ENCODE results near the gene INSR. TPM values are rescaled to one million over a fixed set of nuclear protein-coding genes. Genes with fewer than 3 reads are reported as not detected.

Gene INSR
- total and polyA plus RNA-seq, 10 of the 15 experiments (the other 5 are each of a cell fraction or from before 2014, with no cell fraction given), result 4.2 to 34.9 (median 13.6) TPM

- no peaks in the 10 kb centered on the region for H3K4me1 ChIP-seq (ENCODE audit: control insufficient read depth, insufficient read depth, low read length)
- H3K27ac ChIP-seq (ENCODE audit: control insufficient read depth, insufficient read depth), result no peak overlapping the region
- peaks cover 12% of the 10 kb centered on the region for H3K79me2 ChIP-seq (ENCODE audit: control insufficient read depth, insufficient read depth, low read length)
- BruUV-seq (replicated peaks), result no TSS peak
- no peaks in the 10 kb centered on the region for H3K27me3 ChIP-seq (replicated peaks in 1 of 2; ENCODE audit: control insufficient read depth in 2 of 2, insufficient read depth in 2 of 2, low read length in 1 of 2)
- FAIRE-seq (no peak), ATAC-seq (no peak), DNase-seq (ENCODE audit: low read depth, low spot score) (no peak)
- TF ChIP-seq SREBF2 (IDR thresholded peaks at IDR 0.05; ENCODE audit: low read length) (no peak), TARDBP (IDR thresholded peaks at IDR 0.05; ENCODE audit: borderline replicate concordance) (no peak), E2F8 (IDR thresholded peaks at IDR 0.05; ENCODE audit: low read depth, partially characterized antibody) (no peak), MYC (IDR thresholded peaks at IDR 0.05; ENCODE audit: insufficient read depth, insufficient read length, insufficient replicate concordance, low read length, severe bottlenecking) (no peak), PML (IDR thresholded peaks at IDR 0.05; ENCODE audit: low read length) (no peak), ETV6 (conservative IDR thresholded peaks at IDR 0.05 in 1 of 2, IDR thresholded peaks at IDR 0.05 in 1 of 2; ENCODE audit: borderline replicate concordance in 1 of 2, low read depth in 1 of 2) (no peak), MEF2B (IDR thresholded peaks at IDR 0.05; ENCODE audit: partially characterized antibody, poor library complexity, severe bottlenecking) (no peak), ASH2L (IDR thresholded peaks at IDR 0.05; ENCODE audit: borderline replicate concordance, low read depth) (no peak), IKZF2 (IDR thresholded peaks at IDR 0.05) (no peak), WRNIP1 (IDR thresholded peaks at IDR 0.05; ENCODE audit: borderline replicate concordance, low read depth, low read length) (no peak), PAX5 (IDR thresholded peaks at IDR 0.05; ENCODE audit: borderline replicate concordance, low read depth, low read length) (no peak), ESRRA (IDR thresholded peaks at IDR 0.05; ENCODE audit: low read length) (no peak), CHD4 (IDR thresholded peaks at IDR 0.05) (no peak), EED (IDR thresholded peaks at IDR 0.05; ENCODE audit: low read depth) (no peak), ZZZ3 (IDR thresholded peaks at IDR 0.05; ENCODE audit: control insufficient read depth, insufficient read length, low read depth) (no peak)
- ChIA-PET RAD21 (ENCODE audit: unreplicated experiment) (interaction anchor here (0.8 to 2.3 kb wide), 13 partner anchors 31 to 312 kb away, joined by 3 to 15 read pairs (median 5); partner anchors contain the start of gene ARHGEF18), POLR2A (interaction anchor here (0.6 to 1.9 kb wide), 10 partner anchors 17 to 264 kb away, joined by 3 to 14 read pairs (median 4); no protein-coding TSS in a partner anchor), CTCF (interaction anchor here (1.0 to 2.5 kb wide), 9 partner anchors 13 to 329 kb away, joined by 3 to 6 read pairs (median 4); no protein-coding TSS in a partner anchor), SMC1A (ENCODE audit: uncharacterized antibody, unreplicated experiment) (interaction anchor here (0.8 to 2.8 kb wide), 9 partner anchors 29 to 707 kb away, joined by 3 to 13 read pairs (median 4); partner anchors contain the start of genes ALKBH7 and CLPP)
- H3K9me3 ChIP-seq (replicated peaks; ENCODE audit: control insufficient read depth, insufficient read depth, low read length), result peaks cover 3% of the 10 kb centered on the region; the same call in 2 of the 3 replicates
- 34% methylated on average over 6 of the region's 6 CpGs for WGBS (ENCODE audit: insufficient coverage, insufficient replicate concordance, low lambda C conversion rate, missing lambda C conversion rate)
- H3K4me2 ChIP-seq (ENCODE audit: control insufficient read depth, insufficient read depth), result peak overlapping the region; percentile 69; the same call in 1 of the 2 replicates
- H2AFZ ChIP-seq (ENCODE audit: control insufficient read depth, low read depth, low read length), result peak overlapping the region; percentile 86
- no peaks in the 10 kb centered on the region for H4K20me1 ChIP-seq (ENCODE audit: control insufficient read depth, insufficient read depth)
- peaks cover 6 to 12% of the 10 kb centered on the region in 2 experiments for H3K36me3 ChIP-seq (ENCODE audit: control insufficient read depth in 2 of 2, insufficient read depth in 2 of 2, low read length in 1 of 2)
- peak overlapping the region; percentile 14; the same call in 1 of the 2 replicates for H3K4me3 ChIP-seq
- H3K9ac ChIP-seq (ENCODE audit: control insufficient read depth, insufficient read depth, low read length), result no peak overlapping the region
- intact Hi-C loops (cut with micrococcal nuclease; ENCODE audit: unreplicated experiment), result no loop called here
- in situ Hi-C loops (cut with MboI), result no loop called here
These were observed 225.6 kb downstream of the INSR start for GRCh38 chr19:7068599-7068998.

Data from GM12878 (cell line).